Heart right ventricle (tissue), 16 donors: ENCODE data around the gene SUSD3. TPM values are rescaled to one million over a fixed set of nuclear protein-coding genes. Genes with fewer than 3 reads are reported as not detected.

Experiments
- ATAC-seq, 8 donors: fragments of 200-7000 bp; cut with Tn5 transposase; one replicate each; pipeline ENCODE4 v1.9.1; 2020; ENCODE audit warnings: mild to moderate bottlenecking in 8 of 8, moderate library complexity in 8 of 8, moderate number of reproducible peaks in 1 of 8
- DNase-seq, 2 donors: peaks; one replicate each; pipeline ENCODE4 v3.0.0-alpha.2; 2020
- H3K27ac ChIP-seq, 10 donors: fragments of 200-600 bp; sonication (generic) in 2 of 10; one replicate each; pipeline versions ENCODE4 v1.5.0 to v1.8.0; 2020 to 2022; ENCODE audit warnings: mild to moderate bottlenecking in 3 of 10
- H3K27me3 ChIP-seq, 7 donors: fragments of 200-600 bp; one replicate each; pipeline ENCODE4 v1.8.0; 2021 to 2022; ENCODE audit warnings: mild to moderate bottlenecking in 2 of 7
- H3K36me3 ChIP-seq, 9 donors: fragments of 200-600 bp; sonication (generic) in 1 of 9; one replicate each; pipeline versions ENCODE4 v1.5.0 to v1.8.0; 2020 to 2022; ENCODE audit warnings: mild to moderate bottlenecking in 2 of 9
- H3K4me1 ChIP-seq, 9 donors: fragments of 200-600 bp; sonication (generic) in 1 of 9; one replicate each; pipeline versions ENCODE4 v1.5.0 to v1.8.0; 2020 to 2022; ENCODE audit warnings: mild to moderate bottlenecking in 4 of 9
- H3K4me3 ChIP-seq, 10 donors: fragments of 200-600 bp; sonication (generic) in 2 of 10; one replicate each; pipeline versions ENCODE4 v1.5.0 to v1.8.0; 2020 to 2022; ENCODE audit warnings: mild to moderate bottlenecking in 7 of 10, moderate library complexity in 2 of 10
- H3K9me3 ChIP-seq, 11 donors: fragments of 200-600 bp in 10 of 11; sonication (generic) in 2 of 11; one replicate each; pipeline versions ENCODE4 v1.5.0 to v1.8.0; 2013 to 2022; ENCODE audit warnings: mild to moderate bottlenecking in 2 of 11, control low read depth in 1 of 11, moderate library complexity in 1 of 11
- CTCF ChIP-seq, 9 donors: fragments of 200-600 bp; sonication (generic) in 2 of 9; IDR thresholded peaks; one replicate each; pipeline versions ENCODE4 v1.5.0 to v1.8.0; 2021 to 2022; ENCODE audit warnings: antibody characterized with exemption in 9 of 9, mild to moderate bottlenecking in 5 of 9, moderate library complexity in 1 of 9
- WGBS, 2 donors: extraction: QIAGEN DNeasy Blood & Tissue Kit; methylation state at CpG; one replicate each; pipeline ENCODE4 v1.1.7; 2013; ENCODE audit warnings: inconsistent platforms in 1 of 2; 5-methylcytosine and 5-hydroxymethylcytosine counted together
- intact Hi-C, 10 donors: fragments of 100-400 bp; cut with DNase I; formaldehyde crosslinking; loops; one replicate each; pipeline versions ENCODE4 v1.11.1 to v1.14.2; 2022
- polyA plus RNA-seq, 2 donors: library from polyadenylated mRNA; stranded (reverse); fragments of 200-250 nt; gene quantifications; one replicate each; pipeline ENCODE4 v1.2.3, GENCODE V29; 2013
- total RNA-seq, 10 donors: library from RNA; stranded (reverse); fragmentation: NEBNext Ultra II Directional in 3 of 10; extraction: Animal tissue kit (Norgen Biotek cat#: 25700) in 3 of 10; gene quantifications; one replicate each; pipeline versions ENCODE4 v1.2.1 to v1.2.4, GENCODE V29; 2021 to 2023
- donor health status: Arrhythmogenic right ventricular cardiomyopathy.
- donor health status: ischemic (EF 13 %, LVEDD 7.1; RV severe dilation, severe dysfunction).
- donor health status: healthy with polysubstance abuse.
- donor health status: DM: no; HTN: yes; CAD: no.
- donor health status: DM: no; HTN: no; CAD: no.
- donor health status: ischemic (EF 25% LVEDD 6.9; RV normal size, moderate dysfunction).
- donor health status: ischemic (EF 25% LVEDD 5.7; RV mildly dilated, moderate dysfunction).
- donor health status: healthy.
- donor health status: DM: yes; HTN: yes; CAD: no.
- donor health status: Ischemic cardiomyopathy.
- donor health status: ischemic (EF 35%, LVEDD 5.7; RV mildly dilated, moderate dysfunction).
- donor health status: nonischemic (EF 11% LVEDD 7.7; RV severe dilation, severe dysfunction).
- donor health status: DM: yes; HTN: yes; CAD: no.
- donor health status: PGD.
- donor health status: ischemic (EF 29% LVEDD 5.4; RV normal size, mild dysfunction).
- donor health status: nonischemic (EF 23%, LVEDD 6.1; RV moderate dilation, normal function).

The SUSD3 gene
- total and polyA plus RNA-seq, 12 donors, result 0.40 to 2.1 (median 0.79) TPM; not detected in 1

GRCh38 chr9:93057703-93058354, 672 bp upstream of the SUSD3 start:
- Histone ChIP-seq H3K4me3 (peak overlapping the region in 3 of 10 donors; percentile 43 to 58 (median 56)), H3K9me3 (no peaks in the 10 kb centered on the region), H3K27me3 (peaks cover 0 to 19% (median 0%) of the 10 kb centered on the region in 7 donors), H3K36me3 (no peaks in the 10 kb centered on the region), H3K27ac (peak overlapping the region in 3 of 10 donors; percentile 26 to 85 (median 34)), H3K4me1 (peaks cover 0 to 63% (median 23%) of the 10 kb centered on the region in 9 donors)
- no peak for TF ChIP-seq CTCF (IDR thresholded peaks at IDR 0.05)
- intact Hi-C loops, result no loop called here
- no peak for DNase-seq
- peak in 5 of 8 donors; percentile 3 to 17 (median 10) for ATAC-seq
- 65 to 77% methylated on average over 14 of the region's 14 CpGs for WGBS, 2 donors

- H3K27me3 ChIP-seq, result peaks cover 0 to 19% (median 0%) of the 10 kb centered on the region in 7 donors
- peaks cover 0 to 76% (median 23%) of the 10 kb centered on the region in 9 donors for H3K4me1 ChIP-seq
- intact Hi-C loops, result no loop called here
- peak overlapping the region in 4 of 10 donors; percentile 3 to 85 (median 18) for H3K27ac ChIP-seq
- H3K36me3 ChIP-seq, result no peaks in the 10 kb centered on the region
- ATAC-seq, result peak in 1 of 8 donors; percentile 21
- 28 to 36% methylated on average over 43 to 53 of the region's 53 CpGs for whole genome bisulfite sequencing, 2 donors
- no peak for DNase-seq
- peak overlapping the region; percentile 32 to 70 (median 56) for H3K4me3 ChIP-seq
- H3K9me3 ChIP-seq, result no peaks in the 10 kb centered on the region
- TF ChIP-seq CTCF (IDR thresholded peaks at IDR 0.05), result no peak
These were observed 662 bp downstream of the SUSD3 start for GRCh38 chr9:93059011-93059714.

- Histone ChIP-seq H3K36me3 (no peaks in the 10 kb centered on the region), H3K9me3 (no peaks in the 10 kb centered on the region), H3K4me3 (peak overlapping the region in 7 of 10 donors; percentile 43 to 70 (median 58)), H3K4me1 (peaks cover 0 to 77% (median 23%) of the 10 kb centered on the region in 9 donors), H3K27me3 (peaks cover 0 to 19% (median 0%) of the 10 kb centered on the region in 7 donors), H3K27ac (peak overlapping the region in 2 of 10 donors; percentile 26 to 85)
- 78 to 81% methylated on average over 7 of the region's 7 CpGs for whole genome bisulfite sequencing, 2 donors
- intact Hi-C loops, result loop anchor here in 1 of 10 donors (10.0 kb wide), 1 partner anchor 55 kb away; no protein-coding TSS in a partner anchor
- no peak for DNase-seq
- no peak for TF ChIP-seq CTCF (IDR thresholded peaks at IDR 0.05)
- ATAC-seq, result no peak
These were observed 1.4 kb downstream of the SUSD3 start for GRCh38 chr9:93059715-93060578.
